GM19351 (cell line): Measurements from ENCODE around the gene C7orf33.
"Not testable (repeated sequence)": the region's sequence is repeated elsewhere in the genome, so short reads cannot be mapped to it uniquely, and the experiment has no call there.

Experiments
- ATAC-seq: cut with Tn5 transposase; IDR thresholded peaks from one replicate; pipeline ENCODE4 v1.9.1; 2021; ENCODE audit warnings: mild to moderate bottlenecking, moderate library complexity; ENCODE audit not compliant: unreplicated experiment

The C7orf33 gene

GRCh38 chr7:148579366-148579765 is 11.2 kb upstream of the C7orf33 start:
- ATAC-seq = no peak

- ATAC-seq = no peak
Observed at GRCh38 chr7:148580446-148580845, 10.1 kb upstream of the C7orf33 start.

GRCh38 chr7:148581624-148582023 is 8.9 kb upstream of the C7orf33 start:
- ATAC-seq = no peak

GRCh38 chr7:148584154-148584827 is 6.3 kb upstream of the C7orf33 start:
- peak; percentile 98 for ATAC-seq

- ATAC-seq = no peak
Observed at GRCh38 chr7:148585399-148585798, 5.2 kb upstream of the C7orf33 start.

DNA sequence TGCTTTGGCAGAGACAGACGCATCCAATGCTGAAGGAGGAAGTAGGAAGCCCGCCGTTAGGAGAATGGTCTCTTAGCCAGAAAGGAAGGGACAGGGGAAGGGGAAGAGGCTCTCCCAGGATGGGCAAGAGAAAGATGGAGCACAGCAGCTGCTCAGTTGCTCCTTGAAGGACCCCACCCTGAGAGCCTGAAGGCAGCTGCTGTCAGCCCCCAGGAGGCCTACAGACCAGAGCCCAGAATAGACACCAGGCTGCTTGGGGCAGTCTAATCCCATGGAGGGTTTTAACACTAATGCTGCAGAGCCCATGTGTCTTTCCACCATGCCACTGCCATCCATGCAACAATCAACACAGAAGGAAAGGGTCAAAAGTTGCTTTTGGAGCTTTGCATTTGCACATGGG is 3.5 kb upstream of the C7orf33 start:
- no peak for ATAC-seq

- no peak for ATAC-seq
Observed at GRCh38 chr7:148588168-148588567, 2.4 kb upstream of the C7orf33 start.

DNA sequence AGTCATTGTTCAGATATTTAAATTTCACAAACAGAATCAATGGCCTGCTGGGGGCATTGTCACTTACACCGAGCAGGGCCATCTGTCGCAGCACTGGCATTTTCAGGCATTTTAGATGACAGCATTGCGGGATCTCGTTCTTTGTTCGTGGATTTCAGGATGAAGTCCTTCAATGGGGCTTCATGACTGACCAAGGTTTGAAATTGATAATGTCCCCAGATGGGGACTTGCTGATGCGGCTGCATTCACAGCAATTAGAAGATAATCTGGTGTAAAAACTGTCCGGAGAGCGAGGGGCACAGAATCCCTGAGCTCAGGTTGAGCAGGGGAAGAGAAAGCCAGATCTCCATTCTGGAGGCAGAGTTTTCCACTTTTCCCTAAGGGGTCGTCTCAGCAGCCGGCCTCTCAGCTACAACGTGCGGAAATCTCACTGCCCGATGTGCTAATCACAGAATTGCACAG is 1.9 kb upstream of the C7orf33 start:
- no peak for ATAC-seq

DNA sequence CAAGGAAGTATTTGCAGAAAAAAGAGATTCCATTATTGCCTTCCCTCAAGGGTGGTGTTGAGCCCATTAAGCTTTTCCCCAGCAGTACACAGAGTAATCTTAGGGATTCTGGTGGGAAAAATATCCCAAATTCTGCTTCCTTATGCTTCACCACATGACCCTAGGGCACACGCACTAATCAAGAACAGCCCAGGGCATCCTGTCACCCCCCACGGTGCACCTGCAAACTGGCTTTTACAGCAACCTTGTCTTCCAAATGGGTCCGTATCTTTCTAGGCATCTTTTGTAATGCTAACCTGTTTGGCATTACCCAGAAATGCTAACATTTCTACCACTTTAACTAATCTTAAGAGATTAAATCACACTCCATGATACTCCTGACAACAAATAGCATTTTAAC is 926 bp upstream of the C7orf33 start:
- no peak for ATAC-seq

DNA sequence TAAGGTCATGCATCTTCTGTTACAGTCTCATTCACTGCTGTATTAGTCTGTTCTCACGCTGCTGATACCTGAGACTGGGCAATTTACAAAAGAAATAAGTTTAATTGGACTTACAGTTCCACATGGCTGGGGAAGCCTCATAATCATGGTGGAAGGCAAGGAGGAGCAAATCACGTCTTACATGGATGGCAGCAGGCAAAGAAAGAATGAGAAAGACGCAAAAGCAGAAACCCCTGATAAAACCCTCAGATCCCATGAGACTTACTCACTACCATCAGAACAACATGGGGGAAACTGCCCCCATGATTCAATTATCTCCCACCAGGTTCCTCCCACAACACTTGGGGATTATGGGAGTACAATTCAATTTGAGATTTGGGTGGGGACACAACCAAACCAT is 5.8 kb downstream of the C7orf33 start:
- not testable (repeated sequence) for ATAC-seq

GRCh38 chr7:148598351-148598750 is 7.8 kb downstream of the C7orf33 start:
- no peak for ATAC-seq

GRCh38 chr7:148605350-148605749 is 14.8 kb downstream of the C7orf33 start:
- ATAC-seq = no peak

- no peak for ATAC-seq
Observed at GRCh38 chr7:148607151-148607661, 16.6 kb downstream of the C7orf33 start.

- no peak for ATAC-seq
Observed at GRCh38 chr7:148609045-148609725, 18.6 kb downstream of the C7orf33 start.

- no peak for ATAC-seq
Observed at GRCh38 chr7:148611692-148612091, 21.1 kb downstream of the C7orf33 start.

DNA sequence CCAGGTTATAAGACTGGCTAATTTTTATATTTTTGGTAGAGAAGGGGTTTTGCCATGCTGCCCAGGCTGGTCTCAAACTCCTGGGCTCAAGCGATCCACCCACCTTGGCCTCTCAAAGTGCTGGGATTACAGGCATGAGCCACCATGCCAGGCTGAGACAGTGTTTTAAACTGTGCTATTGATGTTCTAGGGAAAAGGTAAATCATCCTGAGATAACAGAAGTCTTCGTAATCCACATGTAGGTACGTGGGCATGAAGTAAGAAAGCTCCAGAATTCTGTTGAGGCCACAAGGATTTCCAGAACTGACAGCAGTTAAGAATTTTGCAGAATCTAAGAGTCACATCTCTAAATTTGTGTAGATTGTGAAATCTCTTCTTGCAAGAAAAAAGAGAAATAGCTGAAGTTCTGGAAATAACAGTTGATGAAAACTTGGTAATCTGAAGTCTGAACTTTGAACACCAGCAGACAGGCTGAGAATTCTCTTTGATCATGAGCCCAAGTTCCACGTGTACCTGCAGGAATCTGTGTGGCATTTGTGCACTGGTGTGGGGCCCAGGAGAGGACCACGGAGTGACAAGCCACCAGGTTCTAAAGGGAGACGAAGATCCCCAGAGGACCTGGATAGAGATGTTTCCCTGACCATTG is 24.6 kb downstream of the C7orf33 start:
- ATAC-seq = no peak

GRCh38 chr7:148620749-148621359 is 30.3 kb downstream of the C7orf33 start:
- no peak for ATAC-seq

- no peak for ATAC-seq
Observed at GRCh38 chr7:148621563-148621962, 31.0 kb downstream of the C7orf33 start.

- ATAC-seq = no peak
Observed at GRCh38 chr7:148622887-148623585, 32.5 kb downstream of the C7orf33 start.

DNA sequence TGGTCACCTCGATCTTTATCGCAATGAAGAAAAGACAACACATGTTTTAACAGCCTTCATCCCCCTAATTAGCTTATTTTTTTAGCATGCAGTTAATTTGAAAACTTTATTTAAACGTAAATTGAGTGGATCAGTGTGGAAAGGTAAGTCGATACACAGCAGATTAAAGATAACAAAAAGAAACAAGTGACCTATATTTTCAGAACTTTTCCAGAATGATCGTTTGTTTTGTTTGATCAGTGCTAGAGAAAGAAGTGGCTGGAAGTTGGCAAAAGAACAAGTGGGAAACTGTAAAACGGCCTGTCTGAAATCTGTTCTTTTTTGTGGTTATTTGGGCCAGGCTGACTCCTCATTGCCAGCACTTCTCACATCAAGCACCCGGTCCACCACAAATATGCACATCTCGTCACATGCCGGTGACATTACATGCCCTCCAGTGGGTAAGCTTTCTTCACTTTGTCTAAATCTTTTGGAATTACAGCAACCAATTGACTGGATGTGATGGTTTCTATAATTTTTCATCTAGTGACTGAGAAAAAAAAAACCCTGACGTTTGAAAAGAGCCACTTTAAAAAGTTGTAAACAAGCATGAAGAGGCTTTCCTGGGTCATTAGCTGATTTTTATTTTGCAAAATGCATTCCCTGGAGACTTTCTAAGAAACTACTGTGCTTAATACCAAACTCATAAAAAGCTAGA is 33.2 kb downstream of the C7orf33 start:
- no peak for ATAC-seq
